ENCODE data around the gene AGBL4.

The AGBL4 gene

GRCh38 chr1:48676376-48676775, 1347.4 kb downstream of the AGBL4 start:
- no peak for DNase-seq

- no peak for DNase-seq
These were observed 1348.5 kb downstream of the AGBL4 start for GRCh38 chr1:48675251-48675650.

- DNase-seq: no peak
These were observed 1349.1 kb downstream of the AGBL4 start for GRCh38 chr1:48674641-48675040.

- no peak for DNase-seq
These were observed 1350.2 kb downstream of the AGBL4 start for GRCh38 chr1:48673332-48674105.

GRCh38 chr1:48671578-48671977, 1352.2 kb downstream of the AGBL4 start:
- DNase-seq: no peak

- DNase-seq: no peak
These were observed 1353.3 kb downstream of the AGBL4 start for GRCh38 chr1:48670234-48671020.

GRCh38 chr1:48668339-48668738, 1355.4 kb downstream of the AGBL4 start:
- DNase-seq: no peak

GRCh38 chr1:48667782-48668181, 1356.0 kb downstream of the AGBL4 start:
- no peak for DNase-seq

- DNase-seq: no peak
These were observed 1357.9 kb downstream of the AGBL4 start for GRCh38 chr1:48665708-48666407.

GRCh38 chr1:48661726-48662463, 1361.9 kb downstream of the AGBL4 start:
- DNase-seq: no peak

- DNase-seq: no peak
These were observed 1364.0 kb downstream of the AGBL4 start for GRCh38 chr1:48659801-48660200.

- DNase-seq: no peak
These were observed 1366.3 kb downstream of the AGBL4 start for GRCh38 chr1:48657413-48657812.

- no peak for DNase-seq
These were observed 1369.0 kb downstream of the AGBL4 start for GRCh38 chr1:48654606-48655210.

GRCh38 chr1:48652334-48652733, 1371.4 kb downstream of the AGBL4 start:
- no peak for DNase-seq

GRCh38 chr1:48649880-48650279, 1373.9 kb downstream of the AGBL4 start:
- DNase-seq: no peak

GRCh38 chr1:48645883-48646282, 1377.9 kb downstream of the AGBL4 start:
- DNase-seq: no peak

- no peak for DNase-seq
These were observed 1378.7 kb downstream of the AGBL4 start for GRCh38 chr1:48644905-48645605.

GRCh38 chr1:48644190-48644900, 1379.4 kb downstream of the AGBL4 start:
- no peak for DNase-seq

- no peak for DNase-seq
These were observed 1380.6 kb downstream of the AGBL4 start for GRCh38 chr1:48643193-48643592.

- DNase-seq: no peak
These were observed 1382.8 kb downstream of the AGBL4 start for GRCh38 chr1:48640836-48641492.

GRCh38 chr1:48629867-48630266, 1393.9 kb downstream of the AGBL4 start:
- no peak for DNase-seq

All from activated CD4-positive, alpha-beta T cell treated with anti-CD3 and anti-CD28 coated beads for 1 hour (primary cell).